ENCODE measurements around the gene STAT6. TPM values are rescaled to one million over a fixed set of nuclear protein-coding genes. Genes with fewer than 3 reads are reported as not detected.

The STAT6 gene
- total and polyA plus RNA-seq, 2 donors (not counting 3 experiments of a cell fraction or from before 2014, with no cell fraction given), result 136 to 147 TPM

- FAIRE-seq (no peak), DNase-seq (ENCODE audit: low read depth, low spot score) (no peak)
- intact Hi-C loops (cut with micrococcal nuclease), result loop anchor here (2.0 to 5.0 kb wide), 2 partner anchors 19 to 113 kb away; no protein-coding TSS in a partner anchor
- Histone ChIP-seq H3K9me1 (replicated peaks; ENCODE audit: control insufficient read depth, extremely low read depth, insufficient read depth, low read length) (no peaks in the 10 kb centered on the region), H3K9ac (replicated peaks; ENCODE audit: extremely low read depth, insufficient read depth, low read length) (no peak overlapping the region), H4K20me1 (replicated peaks; ENCODE audit: control insufficient read depth, extremely low read depth, insufficient read depth, low read length) (no peaks in the 10 kb centered on the region), H3K4me2 (ENCODE audit: insufficient read depth, low read length) (no peak overlapping the region), H3K79me2 (ENCODE audit: control insufficient read depth, insufficient read depth, low read length) (no peaks in the 10 kb centered on the region), H3K27ac (ENCODE audit: insufficient read depth, low read depth, low read length) (no peak overlapping the region), H3K36me3 (ENCODE audit: control insufficient read depth in 2 of 2, extremely low read depth in 1 of 2, insufficient read depth in 2 of 2, low read length in 2 of 2) (no peaks in the 10 kb centered on the region), H3K9me3 (replicated peaks; ENCODE audit: control insufficient read depth, insufficient read depth, low read length) (no peaks in the 10 kb centered on the region), H3K4me3 (replicated peaks in 1 of 3; ENCODE audit: insufficient read depth in 1 of 3, low read depth in 1 of 3, low read length in 3 of 3) (no peak overlapping the region), H2AFZ (ENCODE audit: low read depth, low read length) (no peak overlapping the region), H3K27me3 (ENCODE audit: control insufficient read depth in 2 of 2, insufficient read depth in 2 of 2, low read length in 2 of 2) (peaks cover 49 to 62% of the 10 kb centered on the region in 2 experiments), H3K4me1 (ENCODE audit: control insufficient read depth, extremely low read depth, insufficient read depth, low read length) (peaks cover 4% of the 10 kb centered on the region)
- ChIA-PET POLR2A (no interaction called here), CTCF (interaction anchor here (3.2 to 18.0 kb wide), 2 partner anchors 18 to 41 kb away, joined by 29 to 429 read pairs; partner anchors contain the start of gene STAT6)
- TF ChIP-seq JUN (IDR thresholded peaks at IDR 0.05; ENCODE audit: borderline replicate concordance, insufficient read depth, insufficient read length, low read depth), result no peak
- TF ChIP-seq EZH2 (IDR thresholded peaks at IDR 0.05; ENCODE audit: borderline replicate concordance, low read depth, low read length, severe bottlenecking), result no peak
- no peak for TF ChIP-seq CTCF (IDR thresholded peaks at IDR 0.05; ENCODE audit: extremely low read depth in 1 of 2, insufficient read depth in 1 of 2, low read depth in 1 of 2, low read length in 2 of 2)
- TF ChIP-seq POLR2A (IDR thresholded peaks at IDR 0.05; ENCODE audit: low read depth, low read length), result no peak
- TF ChIP-seq FOS (IDR thresholded peaks at IDR 0.05; ENCODE audit: borderline replicate concordance, insufficient read depth, low read length), result no peak
- TF ChIP-seq, protein P1, sequence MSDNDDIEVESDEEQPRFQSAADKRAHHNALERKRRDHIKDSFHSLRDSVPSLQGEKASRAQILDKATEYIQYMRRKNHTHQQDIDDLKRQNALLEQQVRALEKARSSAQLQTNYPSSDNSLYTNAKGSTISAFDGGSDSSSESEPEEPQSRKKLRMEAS (IDR thresholded peaks at IDR 0.05; ENCODE audit: insufficient read depth, insufficient read length), result no peak
- TF ChIP-seq POLR2AphosphoS5 (IDR thresholded peaks at IDR 0.05; ENCODE audit: insufficient read depth, low read depth, low read length), result no peak
- no peak for TF ChIP-seq GATA2 (IDR thresholded peaks at IDR 0.05; ENCODE audit: insufficient read depth, insufficient read length, low read depth, low read length)
- TF ChIP-seq MYC (IDR thresholded peaks at IDR 0.05; ENCODE audit: low read depth, low read length), result no peak
- BruUV-seq (replicated peaks), result no TSS peak
- dilution Hi-C loops (cut with MboI; ENCODE audit: extremely low pct_ligation_motif_present, low sequenced_read_pairs), result no loop called here
Observed at GRCh38 chr12:57129321-57129842, 18.2 kb upstream of the STAT6 start.

Data from endothelial cell of umbilical vein (primary cell).